Mesothelial cell of epicardium (in vitro differentiated cells): Measurements from ENCODE around the gene CENPS. TPM values are rescaled to one million over a fixed set of nuclear protein-coding genes. Genes with fewer than 3 reads are reported as not detected.
"Not testable (repeated sequence)": the region's sequence is repeated elsewhere in the genome, so short reads cannot be mapped to it uniquely, and the experiment has no call there.

ENCODE experiments used
- DNase-seq, 2 experiments: peaks; one replicate each; pipeline ENCODE4 v3.0.0; 2021; ENCODE audit warnings: low spot score in 2 of 2; ENCODE audit not compliant: unreplicated experiment in 2 of 2
- H3K27ac Mint-ChIP-seq: 2 replicates; pipeline ENCODE4 v1.8.0; 2021; ENCODE audit warnings: mixed read lengths
- H3K27me3 Mint-ChIP-seq: 2 replicates; pipeline ENCODE4 v1.8.0; 2021; ENCODE audit warnings: low read depth, mixed read lengths
- H3K36me3 Mint-ChIP-seq: 2 replicates; pipeline ENCODE4 v1.8.0; 2021; ENCODE audit warnings: mixed read lengths
- H3K4me1 Mint-ChIP-seq: 2 replicates; pipeline ENCODE4 v1.8.0; 2021; ENCODE audit warnings: mixed read lengths
- H3K4me3 Mint-ChIP-seq: 2 replicates; pipeline ENCODE4 v1.8.0; 2021; ENCODE audit warnings: mild to moderate bottlenecking, moderate library complexity, mixed read lengths
- H3K9me3 Mint-ChIP-seq: 2 replicates; pipeline ENCODE4 v1.8.0; 2021; ENCODE audit warnings: mixed read lengths
- total RNA-seq: library from RNA; stranded (reverse); gene quantifications from 3 replicates; pipeline ENCODE4 v1.2.1, GENCODE V29; 2021
- TF ChIP-seq, protein P1 (sequence below): fragments of 200-600 bp; sonication (generic); IDR thresholded peaks from one replicate; pipeline ENCODE4 v1.5.0; 2021; ENCODE audit warnings: antibody characterized with exemption; ENCODE audit not compliant: unreplicated experiment

CENPS gene
- total RNA-seq, 1 donor from 2014 or later: 12.1 TPM

DNA sequence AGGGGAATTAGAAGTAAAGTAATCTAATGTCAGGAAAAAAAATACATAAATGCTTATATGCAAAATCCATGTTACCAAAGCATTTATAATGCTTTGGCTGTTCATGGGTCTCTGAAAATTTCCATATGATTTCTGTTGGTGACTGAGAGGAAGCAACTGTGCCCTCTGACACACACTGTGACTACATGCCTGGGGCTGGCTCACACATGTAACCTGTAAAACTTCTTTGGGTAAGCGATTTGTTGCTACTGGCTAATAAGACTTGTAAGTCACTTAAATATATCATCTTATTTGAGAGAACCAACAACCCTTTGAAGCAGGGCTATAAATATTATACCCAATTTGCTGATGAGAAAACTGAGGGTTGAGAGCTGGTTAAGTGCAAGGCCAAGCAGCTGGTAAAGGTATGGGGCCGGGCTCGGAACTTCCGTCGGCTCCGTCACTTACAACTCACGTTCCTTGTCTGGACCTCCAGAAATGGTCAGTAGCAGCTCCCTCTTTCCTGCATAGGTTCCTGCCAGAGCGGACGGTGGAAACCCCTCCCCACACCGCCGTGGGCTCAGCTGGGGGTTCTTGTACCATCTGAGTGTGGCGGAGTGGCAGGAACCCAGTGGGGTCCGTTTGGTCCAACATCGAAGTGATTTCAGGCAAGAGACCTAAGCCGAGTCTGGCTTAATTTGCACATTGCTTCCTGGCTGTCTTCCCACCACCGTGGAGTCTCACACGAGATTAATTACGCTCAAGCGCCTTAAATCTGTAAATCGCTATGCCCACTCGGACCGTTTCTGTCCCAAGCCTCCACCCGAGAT is 41.4 kb downstream of the CENPS start:
- peaks cover 15% of the 10 kb centered on the region for H3K36me3 Mint-ChIP-seq
- TF ChIP-seq, protein P1, sequence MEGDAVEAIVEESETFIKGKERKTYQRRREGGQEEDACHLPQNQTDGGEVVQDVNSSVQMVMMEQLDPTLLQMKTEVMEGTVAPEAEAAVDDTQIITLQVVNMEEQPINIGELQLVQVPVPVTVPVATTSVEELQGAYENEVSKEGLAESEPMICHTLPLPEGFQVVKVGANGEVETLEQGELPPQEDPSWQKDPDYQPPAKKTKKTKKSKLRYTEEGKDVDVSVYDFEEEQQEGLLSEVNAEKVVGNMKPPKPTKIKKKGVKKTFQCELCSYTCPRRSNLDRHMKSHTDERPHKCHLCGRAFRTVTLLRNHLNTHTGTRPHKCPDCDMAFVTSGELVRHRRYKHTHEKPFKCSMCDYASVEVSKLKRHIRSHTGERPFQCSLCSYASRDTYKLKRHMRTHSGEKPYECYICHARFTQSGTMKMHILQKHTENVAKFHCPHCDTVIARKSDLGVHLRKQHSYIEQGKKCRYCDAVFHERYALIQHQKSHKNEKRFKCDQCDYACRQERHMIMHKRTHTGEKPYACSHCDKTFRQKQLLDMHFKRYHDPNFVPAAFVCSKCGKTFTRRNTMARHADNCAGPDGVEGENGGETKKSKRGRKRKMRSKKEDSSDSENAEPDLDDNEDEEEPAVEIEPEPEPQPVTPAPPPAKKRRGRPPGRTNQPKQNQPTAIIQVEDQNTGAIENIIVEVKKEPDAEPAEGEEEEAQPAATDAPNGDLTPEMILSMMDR: no peak
- peaks cover 37% of the 10 kb centered on the region for H3K4me1 Mint-ChIP-seq
- no peak for DNase-seq
- no peaks in the 10 kb centered on the region for H3K9me3 Mint-ChIP-seq
- peak overlapping the region; percentile 91 for H3K4me3 Mint-ChIP-seq
- H3K27ac Mint-ChIP-seq: peak overlapping the region; percentile 89
- H3K27me3 Mint-ChIP-seq: no peaks in the 10 kb centered on the region

DNA sequence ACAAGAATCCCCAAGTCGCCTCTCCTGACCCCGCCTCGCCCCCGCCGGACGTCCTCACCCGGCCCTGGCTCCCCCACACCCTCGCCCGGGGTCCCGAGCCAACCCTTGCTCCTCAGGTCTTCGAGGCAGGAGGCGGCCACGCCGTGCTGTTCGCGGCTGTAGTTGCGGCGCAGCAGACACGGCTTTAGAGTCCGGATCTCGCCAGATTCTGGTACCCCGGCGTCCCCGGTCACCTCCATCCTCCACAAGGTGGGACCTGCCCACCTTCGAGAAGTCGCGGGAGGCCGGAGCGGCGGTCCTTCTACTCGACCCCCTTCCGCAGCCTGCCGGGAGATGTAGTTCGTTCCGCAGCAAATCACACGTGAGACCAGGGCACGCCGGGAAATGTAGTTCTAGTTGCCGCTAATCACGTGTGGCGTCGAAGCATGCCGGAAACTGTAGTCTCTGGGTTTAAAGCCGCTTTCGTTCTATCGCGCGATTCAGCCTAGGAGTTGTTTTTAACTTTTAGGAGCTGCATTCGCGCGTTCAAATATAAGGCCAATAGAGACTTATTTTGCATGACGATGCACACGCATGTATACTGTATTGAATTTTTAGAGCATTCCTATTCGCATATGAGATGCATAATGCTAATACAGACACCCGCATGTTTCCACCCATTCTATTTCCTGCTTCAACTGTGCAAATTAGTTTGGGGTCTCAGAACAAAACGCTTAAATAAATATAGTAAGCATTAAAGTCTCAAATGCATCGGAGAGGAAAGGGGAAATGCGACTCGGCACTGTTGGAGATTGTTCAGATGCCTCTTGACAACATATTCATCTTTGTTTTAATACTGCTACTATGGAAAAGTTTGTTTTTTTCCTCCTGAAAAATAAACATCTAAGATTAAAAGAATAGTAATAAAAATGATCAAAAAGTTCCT is 42.2 kb downstream of the CENPS start, which contains the start of gene DFFA:
Gene DFFA, minus strand, starts transcription at position 310 of the 925 bp plus-strand sequence. Its CDS starts 71 bp downstream, at position 239.
- peaks cover 38% of the 10 kb centered on the region for H3K4me1 Mint-ChIP-seq
- peak; percentile 85 to 88 for DNase-seq
- H3K9me3 Mint-ChIP-seq: no peaks in the 10 kb centered on the region
- peak within 1 kb of the TSS; percentile 91 for H3K4me3 Mint-ChIP-seq
- peak within 1 kb of the TSS; percentile 89 for H3K27ac Mint-ChIP-seq
- peaks cover 11% of the 10 kb centered on the region for H3K36me3 Mint-ChIP-seq
- H3K27me3 Mint-ChIP-seq: no peaks in the 10 kb centered on the region
- TF ChIP-seq, protein P1: no peak

DNA sequence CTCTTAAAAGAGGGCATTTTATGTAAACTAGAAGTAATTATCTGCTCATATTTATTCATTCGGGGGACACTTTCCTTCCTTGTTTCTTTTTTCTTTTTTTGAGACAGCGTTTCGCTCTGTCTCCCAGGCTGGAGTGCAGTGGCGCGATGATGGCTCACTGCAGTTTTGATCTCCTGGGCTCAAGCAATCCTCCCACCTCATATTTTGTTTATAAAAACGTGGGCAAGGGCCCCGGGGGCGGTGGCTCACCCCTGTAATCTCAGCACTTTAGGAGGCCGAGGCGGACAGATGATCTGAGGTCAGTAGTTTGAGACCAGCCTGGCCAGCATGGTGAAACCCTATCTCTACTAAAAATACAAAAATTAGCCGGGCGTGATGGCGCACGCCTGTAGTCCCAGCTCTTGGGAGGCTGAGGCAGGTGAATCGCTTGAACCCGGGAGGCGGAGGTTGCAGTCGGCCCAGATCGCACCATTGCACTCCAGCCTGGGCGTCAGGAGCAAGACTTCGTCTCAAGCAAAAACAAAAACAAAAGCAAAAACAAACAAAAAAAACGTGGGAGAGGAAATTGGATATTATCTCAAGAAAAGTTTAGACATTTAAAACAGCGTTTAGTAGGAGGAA is 43.0 kb downstream of the CENPS start:
- Mint-ChIP-seq H3K27me3 (no peaks in the 10 kb centered on the region), H3K4me3 (peak overlapping the region; percentile 91), H3K4me1 (peaks cover 38% of the 10 kb centered on the region), H3K9me3 (no peaks in the 10 kb centered on the region), H3K27ac (peak overlapping the region; percentile 89), H3K36me3 (peaks cover 5% of the 10 kb centered on the region)
- DNase-seq: no peak
- TF ChIP-seq, protein P1: no peak

DNA sequence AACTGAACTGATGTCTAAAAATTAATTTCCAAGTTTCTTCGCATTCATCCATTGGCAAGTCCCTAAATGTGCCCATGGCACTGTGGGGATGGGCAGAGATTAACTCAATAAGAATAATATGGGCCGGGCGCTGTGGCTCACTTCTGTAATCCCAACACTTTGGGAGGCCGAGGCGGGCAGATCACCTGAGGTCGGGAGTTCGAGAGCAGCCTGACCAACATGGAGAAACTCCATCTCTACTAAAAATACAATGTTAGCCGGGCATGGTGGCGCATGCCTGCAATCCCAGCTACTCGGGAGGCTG is 44.0 kb downstream of the CENPS start:
- not testable (repeated sequence) for H3K9me3 Mint-ChIP-seq, H3K36me3 Mint-ChIP-seq, H3K27me3 Mint-ChIP-seq, DNase-seq
- peak overlapping the region; percentile 96 for H3K27ac Mint-ChIP-seq
- peak overlapping the region; percentile 89 for H3K4me3 Mint-ChIP-seq
- H3K4me1 Mint-ChIP-seq: peaks cover 38% of the 10 kb centered on the region

DNA sequence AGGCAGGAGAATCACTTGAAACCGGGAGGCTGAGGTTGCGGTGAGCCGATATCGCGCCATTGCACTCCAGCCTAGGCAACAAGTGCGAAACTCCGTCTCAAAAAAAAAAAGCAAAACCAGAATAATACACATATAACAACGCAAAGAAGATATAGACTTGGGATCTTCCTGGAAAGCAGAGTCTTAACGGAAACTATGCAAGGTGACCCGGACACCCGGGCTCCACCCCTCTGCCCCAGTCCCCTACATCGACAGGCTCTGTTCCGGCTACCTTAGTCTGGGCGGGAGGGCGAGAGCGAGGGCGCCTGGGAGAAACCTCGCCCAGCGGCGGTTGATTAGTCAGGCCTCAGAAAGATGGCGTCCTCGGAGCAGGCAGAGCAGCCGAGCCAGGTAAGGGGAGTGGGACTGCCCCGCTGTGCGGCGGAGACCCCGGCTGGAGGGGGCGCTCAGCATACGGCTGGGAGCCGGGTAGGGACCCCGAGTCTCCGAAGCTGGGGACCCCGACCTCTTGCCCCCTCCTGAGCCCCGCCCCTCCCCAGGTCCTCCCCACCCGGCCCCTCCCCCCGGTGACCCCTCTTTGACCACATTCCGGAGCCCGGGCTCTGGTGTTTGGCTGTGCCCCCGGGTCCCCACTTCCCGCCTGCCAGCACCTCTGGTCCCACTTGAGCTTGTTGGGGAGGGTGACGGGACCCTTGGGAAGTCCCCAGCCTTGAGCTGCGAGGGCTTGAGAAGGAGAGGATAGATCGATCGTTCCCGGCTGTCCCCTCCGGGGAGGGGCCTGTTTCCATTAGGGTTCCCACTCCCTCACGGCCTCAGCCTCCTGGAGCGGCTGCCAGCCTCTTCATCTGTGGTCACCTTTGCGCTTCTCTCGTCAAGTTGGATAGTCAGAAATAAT is 44.6 kb downstream of the CENPS start, which contains the start of gene PEX14:
Gene PEX14, plus strand, starts transcription at position 338 of the 895 bp plus-strand sequence. Its CDS starts 17 bp downstream, at position 355.
- Mint-ChIP-seq H3K27ac (peak within 1 kb of the TSS; percentile 96), H3K27me3 (no peaks in the 10 kb centered on the region), H3K36me3 (no peaks in the 10 kb centered on the region)

More for the DNA sequence above, 44.6 kb downstream of the CENPS start, which contains the start of gene PEX14:
- Mint-ChIP-seq H3K9me3 (no peaks in the 10 kb centered on the region), H3K4me1 (peaks cover 38% of the 10 kb centered on the region), H3K4me3 (peak within 1 kb of the TSS; percentile 89)
- peak; percentile 69 to 76 for DNase-seq
- TF ChIP-seq, protein P1: no peak
